ENCODE data around the gene BTRC.
"Not testable (repeated sequence)": the region's sequence is repeated elsewhere in the genome, so short reads cannot be mapped to it uniquely, and the experiment has no call there.

BTRC gene

DNA sequence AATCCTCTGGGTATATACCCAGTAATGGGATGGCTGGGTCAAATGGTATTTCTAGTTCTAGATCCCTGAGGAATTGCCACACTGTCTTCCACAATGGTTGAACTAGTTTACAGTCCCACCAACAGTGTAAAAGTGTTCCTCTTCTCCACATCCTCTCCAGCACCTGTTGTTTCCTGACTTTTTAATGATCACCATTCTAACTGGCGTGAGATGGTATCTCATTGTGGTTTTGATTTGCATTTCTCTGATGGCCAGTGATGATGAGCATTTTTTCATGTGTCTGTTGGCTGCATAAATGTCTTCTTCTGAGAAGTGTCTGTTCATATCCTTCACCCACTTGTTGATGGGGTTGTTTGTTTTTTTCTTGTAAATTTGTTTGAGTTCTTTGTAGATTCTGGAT lies 68.0 kb downstream of the BTRC start:
- not testable (repeated sequence) for H3K4me1 ChIP-seq (ENCODE audit: control insufficient read depth in 1 of 2, insufficient read depth in 2 of 2, low read length in 2 of 2); H4K12ac ChIP-seq (ENCODE audit: low read depth, low read length); H3K9ac ChIP-seq (ENCODE audit: low read length); DNase-seq; H4K8ac ChIP-seq (ENCODE audit: low read depth, low read length); H2AFZ ChIP-seq (ENCODE audit: insufficient read depth, low read length, poor library complexity); H2BK5ac ChIP-seq (ENCODE audit: low read depth, low read length, poor library complexity); H3K18ac ChIP-seq (ENCODE audit: low read length); H3K4ac ChIP-seq (ENCODE audit: low read depth, low read length); H3K27ac ChIP-seq (ENCODE audit: low read depth, low read length); H2AK5ac ChIP-seq (ENCODE audit: low read length); H3K23ac ChIP-seq (ENCODE audit: low read length); H4K91ac ChIP-seq (ENCODE audit: low read depth, low read length); H3K4me3 ChIP-seq (ENCODE audit: low read depth, low read length); H3K79me2 ChIP-seq (ENCODE audit: control insufficient read depth, insufficient read depth, low read length, poor library complexity); H2BK12ac ChIP-seq (ENCODE audit: low read length); H3K14ac ChIP-seq (ENCODE audit: low read length); H3K36me3 ChIP-seq (ENCODE audit: control insufficient read depth in 1 of 2, insufficient read depth in 2 of 2, low read length in 2 of 2); H3K9me3 ChIP-seq (ENCODE audit: insufficient read depth, low read depth, low read length); H3K4me2 ChIP-seq (ENCODE audit: low read length); H3K27me3 ChIP-seq (ENCODE audit: insufficient read depth, low read length); H2BK120ac ChIP-seq (ENCODE audit: insufficient read depth, low read length, poor library complexity); H3K79me1 ChIP-seq (ENCODE audit: low read length)
- no CpG with 5 or more reads among the region's 1 CpG for WGBS (ENCODE audit: extremely low coverage, insufficient coverage, insufficient read length)

DNA sequence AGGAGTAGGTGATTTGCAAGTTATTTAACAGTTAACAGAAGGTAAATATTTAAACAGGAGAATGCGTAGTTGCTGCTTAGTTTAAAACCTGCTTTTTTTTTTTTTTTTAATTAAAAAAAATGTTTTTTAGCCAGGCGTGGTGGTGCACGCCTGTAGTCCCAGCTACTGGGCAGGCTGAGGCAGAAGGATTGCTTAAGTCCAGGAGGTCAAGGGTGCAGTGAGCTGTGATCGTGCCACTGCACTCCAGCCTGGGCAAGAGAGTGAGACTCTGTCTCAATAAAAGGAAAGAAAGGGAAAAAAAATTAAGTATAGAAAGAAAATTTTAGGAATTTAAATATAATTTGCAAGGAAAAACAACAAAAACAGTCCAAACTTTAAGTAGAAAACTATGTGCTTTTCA lies 71.6 kb downstream of the BTRC start:
- H3K4me3 ChIP-seq (ENCODE audit: low read depth, low read length), result no peak overlapping the region
- H4K91ac ChIP-seq (ENCODE audit: low read depth, low read length), result no peak overlapping the region

DNA sequence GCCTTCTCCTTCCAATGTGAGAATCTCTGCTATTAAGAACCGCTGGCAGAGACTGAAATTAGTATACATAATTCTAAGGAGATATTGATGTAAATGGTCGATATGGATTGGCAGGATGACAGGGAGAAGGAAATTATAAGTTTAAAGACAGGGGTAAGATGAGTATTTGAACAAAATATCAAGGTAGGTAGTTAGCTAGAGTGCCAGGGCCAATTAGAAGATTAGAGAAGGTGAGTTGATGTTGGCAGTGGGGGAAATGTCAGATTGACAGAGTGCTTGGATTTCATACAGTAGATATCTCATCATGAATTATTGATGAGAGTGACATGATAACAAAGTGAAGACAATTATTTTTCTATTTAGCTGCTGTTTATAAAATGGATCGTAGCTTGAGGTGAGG lies 74.1 kb downstream of the BTRC start:
- no peak overlapping the region for H3K4me2 ChIP-seq (ENCODE audit: low read length)
- no peak overlapping the region for H3K23ac ChIP-seq (ENCODE audit: low read length)
- H3K18ac ChIP-seq (ENCODE audit: low read length), result no peak overlapping the region
- WGBS (ENCODE audit: extremely low coverage, insufficient coverage, insufficient read length), result 100% methylated on average over 1 of the region's 3 CpGs
- H3K27me3 ChIP-seq (ENCODE audit: insufficient read depth, low read length), result no peaks in the 10 kb centered on the region
- no peak overlapping the region for H2BK12ac ChIP-seq (ENCODE audit: low read length)
- no peaks in the 10 kb centered on the region for H3K79me2 ChIP-seq (ENCODE audit: control insufficient read depth, insufficient read depth, low read length, poor library complexity)
- H2AK5ac ChIP-seq (ENCODE audit: low read length), result no peak overlapping the region
- no peak overlapping the region for H3K4me3 ChIP-seq (ENCODE audit: low read depth, low read length)
- no peak overlapping the region for H3K27ac ChIP-seq (ENCODE audit: low read depth, low read length)
- no peaks in the 10 kb centered on the region for H3K79me1 ChIP-seq (ENCODE audit: low read length)
- H3K4me1 ChIP-seq (ENCODE audit: control insufficient read depth in 1 of 2, insufficient read depth in 2 of 2, low read length in 2 of 2), result no peaks in the 10 kb centered on the region
- no peak overlapping the region for H4K91ac ChIP-seq (ENCODE audit: low read depth, low read length)
- no peak overlapping the region for H3K14ac ChIP-seq (ENCODE audit: low read length)
- H3K36me3 ChIP-seq (ENCODE audit: control insufficient read depth in 1 of 2, insufficient read depth in 2 of 2, low read length in 2 of 2), result no peaks in the 10 kb centered on the region
- no peak overlapping the region for H2BK120ac ChIP-seq (ENCODE audit: insufficient read depth, low read length, poor library complexity)
- no peak overlapping the region for H4K8ac ChIP-seq (ENCODE audit: low read depth, low read length)
- no peaks in the 10 kb centered on the region for H3K9me3 ChIP-seq (ENCODE audit: insufficient read depth, low read depth, low read length)
- H2BK5ac ChIP-seq (ENCODE audit: low read depth, low read length, poor library complexity), result no peak overlapping the region
- H3K4ac ChIP-seq (ENCODE audit: low read depth, low read length), result no peak overlapping the region
- H2AFZ ChIP-seq (ENCODE audit: insufficient read depth, low read length, poor library complexity), result no peak overlapping the region
- no peak overlapping the region for H4K12ac ChIP-seq (ENCODE audit: low read depth, low read length)
- no peak for DNase-seq
- no peak overlapping the region for H3K9ac ChIP-seq (ENCODE audit: low read length)

More for the DNA sequence above, 71.6 kb downstream of the BTRC start:
- no peaks in the 10 kb centered on the region for H3K4me1 ChIP-seq (ENCODE audit: control insufficient read depth in 1 of 2, insufficient read depth in 2 of 2, low read length in 2 of 2)
- no peak overlapping the region for H3K14ac ChIP-seq (ENCODE audit: low read length)
- no peaks in the 10 kb centered on the region for H3K9me3 ChIP-seq (ENCODE audit: insufficient read depth, low read depth, low read length)
- no CpG with 5 or more reads among the region's 4 CpGs for WGBS (ENCODE audit: extremely low coverage, insufficient coverage, insufficient read length)
- H2AK5ac ChIP-seq (ENCODE audit: low read length), result no peak overlapping the region
- no peak overlapping the region for H2BK5ac ChIP-seq (ENCODE audit: low read depth, low read length, poor library complexity)
- no peak overlapping the region for H3K18ac ChIP-seq (ENCODE audit: low read length)
- no peak overlapping the region for H3K27ac ChIP-seq (ENCODE audit: low read depth, low read length)
- H3K4ac ChIP-seq (ENCODE audit: low read depth, low read length), result no peak overlapping the region
- no peak overlapping the region for H2BK120ac ChIP-seq (ENCODE audit: insufficient read depth, low read length, poor library complexity)
- no peaks in the 10 kb centered on the region for H3K36me3 ChIP-seq (ENCODE audit: control insufficient read depth in 1 of 2, insufficient read depth in 2 of 2, low read length in 2 of 2)
- no peak overlapping the region for H3K9ac ChIP-seq (ENCODE audit: low read length)
- no peaks in the 10 kb centered on the region for H3K79me1 ChIP-seq (ENCODE audit: low read length)
- H4K8ac ChIP-seq (ENCODE audit: low read depth, low read length), result no peak overlapping the region
- H3K23ac ChIP-seq (ENCODE audit: low read length), result no peak overlapping the region
- H2AFZ ChIP-seq (ENCODE audit: insufficient read depth, low read length, poor library complexity), result no peak overlapping the region
- no peak for DNase-seq
- H3K27me3 ChIP-seq (ENCODE audit: insufficient read depth, low read length), result no peaks in the 10 kb centered on the region
- H2BK12ac ChIP-seq (ENCODE audit: low read length), result no peak overlapping the region
- no peaks in the 10 kb centered on the region for H3K79me2 ChIP-seq (ENCODE audit: control insufficient read depth, insufficient read depth, low read length, poor library complexity)
- no peak overlapping the region for H4K12ac ChIP-seq (ENCODE audit: low read depth, low read length)
- H3K4me2 ChIP-seq (ENCODE audit: low read length), result no peak overlapping the region

DNA sequence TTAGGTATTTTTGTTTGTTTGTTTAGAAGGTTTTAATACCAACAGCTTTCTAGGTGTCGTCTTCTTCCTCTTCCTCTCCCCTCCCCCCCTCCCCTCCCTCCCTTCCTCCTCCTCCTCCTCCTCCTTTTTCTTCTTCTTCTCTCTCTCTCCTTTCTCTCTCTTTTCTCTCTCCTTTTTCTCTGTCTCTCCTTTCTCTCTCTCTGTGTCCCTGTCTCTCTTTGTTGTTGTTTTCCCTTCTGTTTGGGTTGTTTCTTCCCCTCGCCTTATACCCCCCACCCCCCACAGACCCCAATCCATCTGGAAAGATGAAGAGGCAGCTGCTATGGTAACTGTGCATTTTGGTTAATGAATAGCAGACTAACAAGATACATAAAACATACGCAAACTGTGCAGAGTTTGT lies 75.5 kb downstream of the BTRC start:
- WGBS (ENCODE audit: extremely low coverage, insufficient coverage, insufficient read length), result no CpG with 5 or more reads among the region's 3 CpGs
- no peaks in the 10 kb centered on the region for H3K79me1 ChIP-seq (ENCODE audit: low read length)

More for the DNA sequence above, 75.5 kb downstream of the BTRC start:
- Histone ChIP-seq H3K27me3 (ENCODE audit: insufficient read depth, low read length) (no peaks in the 10 kb centered on the region), H3K4me3 (ENCODE audit: low read depth, low read length) (no peak overlapping the region), H3K18ac (ENCODE audit: low read length) (no peak overlapping the region), H4K8ac (ENCODE audit: low read depth, low read length) (no peak overlapping the region), H3K9ac (ENCODE audit: low read length) (no peak overlapping the region), H3K4me2 (ENCODE audit: low read length) (no peak overlapping the region), H4K91ac (ENCODE audit: low read depth, low read length) (no peak overlapping the region), H3K23ac (ENCODE audit: low read length) (no peak overlapping the region), H3K14ac (ENCODE audit: low read length) (no peak overlapping the region), H3K27ac (ENCODE audit: low read depth, low read length) (no peak overlapping the region), H2BK120ac (ENCODE audit: insufficient read depth, low read length, poor library complexity) (no peak overlapping the region), H4K12ac (ENCODE audit: low read depth, low read length) (no peak overlapping the region), H2BK12ac (ENCODE audit: low read length) (no peak overlapping the region), H2AK5ac (ENCODE audit: low read length) (no peak overlapping the region), H3K79me2 (ENCODE audit: control insufficient read depth, insufficient read depth, low read length, poor library complexity) (no peaks in the 10 kb centered on the region), H2BK5ac (ENCODE audit: low read depth, low read length, poor library complexity) (no peak overlapping the region), H3K4me1 (ENCODE audit: control insufficient read depth in 1 of 2, insufficient read depth in 2 of 2, low read length in 2 of 2) (no peaks in the 10 kb centered on the region), H2AFZ (ENCODE audit: insufficient read depth, low read length, poor library complexity) (no peak overlapping the region), H3K4ac (ENCODE audit: low read depth, low read length) (no peak overlapping the region), H3K36me3 (ENCODE audit: control insufficient read depth in 1 of 2, insufficient read depth in 2 of 2, low read length in 2 of 2) (no peaks in the 10 kb centered on the region), H3K9me3 (ENCODE audit: insufficient read depth, low read depth, low read length) (no peaks in the 10 kb centered on the region)
- DNase-seq, result no peak

Data from trophoblast cell (in vitro differentiated cells and primary cell).